OCI-LY3 (cell line): ENCODE measurements around the gene RTN4IP1.

ENCODE experiments used
- H2AFZ ChIP-seq: fragments of 200-600, 300-600 bp; shearing (Covaris generic); 2 replicates; pipeline ENCODE4 v1.6.0; 2014; ENCODE audit warnings: antibody characterized with exemption, low read depth, low read length
- H3K27ac ChIP-seq: fragments of 200-600, 300-600 bp; sonication (generic); 2 replicates; pipeline ENCODE4 v1.5.1; 2014; ENCODE audit warnings: mild to moderate bottlenecking, low read length, moderate library complexity, mixed read lengths
- H3K27me3 ChIP-seq: fragments of 200-600, 300-600 bp; sonication (generic); 2 replicates; pipeline ENCODE4 v1.6.1; 2014; ENCODE audit warnings: low read depth, low read length, mixed read lengths
- H3K36me3 ChIP-seq: fragments of 200-600, 300-600 bp; sonication (generic); replicated peaks from 2 replicates; pipeline ENCODE3; 2014; ENCODE audit warnings: low read depth, low read length, mixed read lengths
- H3K4me1 ChIP-seq: fragments of 300-600, 200-600 bp; sonication (generic); 2 replicates; pipeline ENCODE4 v1.6.1; 2014; ENCODE audit warnings: low read length, mixed read lengths
- H3K4me2 ChIP-seq: fragments of 200-600, 300-600 bp; sonication (generic); 2 replicates; pipeline ENCODE4 v1.6.1; 2014; ENCODE audit warnings: low read length, mixed read lengths
- H3K4me3 ChIP-seq: fragments of 300-600, 200-600 bp; sonication (generic); 2 replicates; pipeline ENCODE4 v1.5.1; 2014; ENCODE audit warnings: antibody characterized with exemption, mild to moderate bottlenecking, low read length, moderate library complexity
- H3K79me2 ChIP-seq: fragments of 300-600, 200-600 bp; shearing (Covaris generic); 2 replicates; pipeline ENCODE4 v1.6.1; 2014; ENCODE audit warnings: mild to moderate bottlenecking, low read length, mixed read lengths
- H3K9ac ChIP-seq: fragments of 300-600, 200-600 bp; shearing (Covaris generic); 2 replicates; pipeline ENCODE4 v1.6.0; 2014; ENCODE audit warnings: mild to moderate bottlenecking, low read length, moderate library complexity
- H3K9me3 ChIP-seq: fragments of 200-600, 300-600 bp; shearing (Covaris generic); 2 replicates; pipeline ENCODE4 v1.6.1; 2014; ENCODE audit warnings: low read length, mixed read lengths; ENCODE audit not compliant: insufficient read depth
- H4K20me1 ChIP-seq: fragments of 200-600, 300-600 bp; sonication (generic); 2 replicates; pipeline ENCODE4 v1.6.1; 2016; ENCODE audit warnings: low read length, mixed read lengths; ENCODE audit not compliant: insufficient read depth
- CTCF ChIP-seq: fragments of 200-600, 300-600 bp; sonication (generic); IDR thresholded peaks from 2 replicates; pipeline ENCODE4 v1.5.1; 2014; ENCODE audit warnings: antibody characterized with exemption, low read length, low read depth
- EZH2phosphoT487 ChIP-seq: fragments of 200-600 bp; shearing (Covaris generic); IDR thresholded peaks from 2 replicates; pipeline ENCODE4 v1.6.1; 2018; ENCODE audit warnings: antibody characterized with exemption, mixed run types, low read depth

The RTN4IP1 gene

GRCh38 chr6:106547601-106548453 lies 81.5 kb downstream of the RTN4IP1 start:
- H3K9ac ChIP-seq = no peak overlapping the region

GRCh38 chr6:106546691-106547414 lies 82.4 kb downstream of the RTN4IP1 start:
- no peaks in the 10 kb centered on the region for H4K20me1 ChIP-seq
- TF ChIP-seq EZH2phosphoT487 (no peak), CTCF (no peak)
- peaks cover 15% of the 10 kb centered on the region for H3K4me1 ChIP-seq
- no peak overlapping the region for H2AFZ ChIP-seq
- 0 out of 2 replicates have a peak overlapping the region, but pooled peaks have one; percentile 8 for H3K4me2 ChIP-seq
- H3K27ac ChIP-seq = peak overlapping the region; percentile 32; the same call in 1 of the 2 replicates
- no peak overlapping the region for H3K9ac ChIP-seq
- H3K9me3 ChIP-seq = no peaks in the 10 kb centered on the region
- H3K79me2 ChIP-seq = peaks cover 6% of the 10 kb centered on the region
- H3K27me3 ChIP-seq = no peaks in the 10 kb centered on the region
- peaks cover 52% of the 10 kb centered on the region for H3K36me3 ChIP-seq
- no peak overlapping the region for H3K4me3 ChIP-seq

More at GRCh38 chr6:106547601-106548453, 81.5 kb downstream of the RTN4IP1 start:
- no peaks in the 10 kb centered on the region for H4K20me1 ChIP-seq
- H3K79me2 ChIP-seq = peaks cover 6% of the 10 kb centered on the region
- H2AFZ ChIP-seq = no peak overlapping the region
- H3K4me1 ChIP-seq = peaks cover 15% of the 10 kb centered on the region
- H3K36me3 ChIP-seq = peaks cover 55% of the 10 kb centered on the region
- H3K4me3 ChIP-seq = no peak overlapping the region
- TF ChIP-seq CTCF (no peak), EZH2phosphoT487 (no peak)
- no peak overlapping the region for H3K4me2 ChIP-seq
- H3K27ac ChIP-seq = no peak overlapping the region
- no peaks in the 10 kb centered on the region for H3K9me3 ChIP-seq
- H3K27me3 ChIP-seq = no peaks in the 10 kb centered on the region

GRCh38 chr6:106546261-106546690 lies 83.0 kb downstream of the RTN4IP1 start:
- peaks cover 15% of the 10 kb centered on the region for H3K4me1 ChIP-seq
- no peak overlapping the region for H3K4me3 ChIP-seq
- H3K36me3 ChIP-seq = peaks cover 49% of the 10 kb centered on the region
- H3K4me2 ChIP-seq = 0 out of 2 replicates have a peak overlapping the region, but pooled peaks have one; percentile 8
- no peaks in the 10 kb centered on the region for H3K9me3 ChIP-seq
- no peak overlapping the region for H2AFZ ChIP-seq
- no peaks in the 10 kb centered on the region for H4K20me1 ChIP-seq
- no peak overlapping the region for H3K9ac ChIP-seq
- peaks cover 6% of the 10 kb centered on the region for H3K79me2 ChIP-seq
- H3K27me3 ChIP-seq = no peaks in the 10 kb centered on the region
- TF ChIP-seq EZH2phosphoT487 = no peak
- no peak for TF ChIP-seq CTCF
- H3K27ac ChIP-seq = peak overlapping the region; percentile 32; the same call in 1 of the 2 replicates

- Histone ChIP-seq H3K27ac (no peak overlapping the region), H3K9ac (no peak overlapping the region), H3K9me3 (no peaks in the 10 kb centered on the region), H4K20me1 (no peaks in the 10 kb centered on the region), H3K4me1 (peaks cover 28% of the 10 kb centered on the region), H3K4me3 (no peak overlapping the region), H3K27me3 (no peaks in the 10 kb centered on the region), H3K36me3 (peaks cover 41% of the 10 kb centered on the region), H3K79me2 (peaks cover 27% of the 10 kb centered on the region), H2AFZ (no peak overlapping the region), H3K4me2 (no peak overlapping the region)
- TF ChIP-seq CTCF (no peak), EZH2phosphoT487 (no peak)
Observed at GRCh38 chr6:106540907-106541306, 88.4 kb downstream of the RTN4IP1 start.
